HepG2 (cell line): ENCODE results near the gene ANKZF1. TPM values are rescaled to one million over a fixed set of nuclear protein-coding genes. Genes with fewer than 3 reads are reported as not detected.

Experiments
- AGO1 ChIP-seq: fragments of 200-400 bp; formaldehyde crosslinking; IDR thresholded peaks from 2 replicates; pipeline ENCODE4 v1.6.1; 2017; ENCODE audit warnings: mild to moderate bottlenecking, low read depth, low read length, moderate library complexity; ENCODE audit not compliant: poor library complexity, severe bottlenecking
- ARHGAP35 ChIP-seq: sonication (generic); formaldehyde crosslinking; IDR thresholded peaks from 2 replicates; pipeline ENCODE4 v1.9.0; 2022; ENCODE audit warnings: mild to moderate bottlenecking, inconsistent platforms, moderate library complexity, missing genetic modification reagents, borderline replicate concordance
- BCL6 ChIP-seq: IDR thresholded peaks from 2 replicates; pipeline ENCODE4 v1.6.1; 2016; ENCODE audit warnings: missing genetic modification reagents, missing compliant biosample characterization
- GABPA ChIP-seq, 2 experiments: IDR thresholded peaks; 2 replicates each; pipeline ENCODE4 v1.6.1; 2011 to 2016; ENCODE audit warnings: low read depth in 2 of 2, low read length in 1 of 2, missing biosample characterization in 1 of 2, missing genetic modification characterization in 1 of 2
- HMG20B ChIP-seq: conservative IDR thresholded peaks from 2 replicates; pipeline ENCODE4 v1.6.1; 2016; ENCODE audit warnings: missing genetic modification reagents, missing compliant biosample characterization
- JDP2 ChIP-seq: sonication (generic); formaldehyde crosslinking; IDR thresholded peaks from 2 replicates; pipeline ENCODE4 v1.8.1; 2022; ENCODE audit warnings: missing genetic modification reagents, borderline replicate concordance
- JUND ChIP-seq: sonication (generic); formaldehyde crosslinking; IDR thresholded peaks from 2 replicates; pipeline ENCODE4 v1.8.0; 2022; ENCODE audit warnings: mild to moderate bottlenecking, missing genetic modification reagents
- MAF1 ChIP-seq: sonication (generic); formaldehyde crosslinking; IDR thresholded peaks from 2 replicates; pipeline ENCODE4 v1.5.0; 2020; ENCODE audit warnings: missing genetic modification reagents, borderline replicate concordance
- NR2F2 ChIP-seq: IDR thresholded peaks from 2 replicates; pipeline ENCODE4 v1.6.1; 2012; ENCODE audit warnings: low read depth, inconsistent platforms, borderline replicate concordance
- PHF5A ChIP-seq: IDR thresholded peaks from one replicate; pipeline ENCODE4 v1.6.1; 2018; ENCODE audit warnings: low read depth, missing genetic modification reagents; ENCODE audit not compliant: unreplicated experiment
- RFX3 ChIP-seq: IDR thresholded peaks from 2 replicates; pipeline ENCODE4 v1.6.1; 2016; ENCODE audit warnings: missing biosample characterization, missing genetic modification reagents
- SOX13 ChIP-seq, 3 experiments: fragments of 450-650 bp in 1 of 3; sonication (generic) in 1 of 3; formaldehyde crosslinking in 1 of 3; IDR thresholded peaks in 2 of 3; conservative IDR thresholded peaks in 1 of 3; 2 replicates each; pipeline versions ENCODE4 v1.5.0 to v1.6.1; 2016 to 2020; ENCODE audit warnings: antibody characterized with exemption in 1 of 3, mild to moderate bottlenecking in 1 of 3, missing compliant biosample characterization in 1 of 3, missing genetic modification reagents in 1 of 3, moderate library complexity in 1 of 3
- SRF ChIP-seq: IDR thresholded peaks from 2 replicates; pipeline ENCODE4 v1.6.1; 2011; ENCODE audit warnings: mild to moderate bottlenecking, low read depth, low read length, moderate library complexity
- TEAD3 ChIP-seq: optimal IDR thresholded peaks from 2 replicates; pipeline ENCODE3; 2016; ENCODE audit warnings: borderline replicate concordance
- ZNF124 ChIP-seq: sonication (generic); formaldehyde crosslinking; IDR thresholded peaks from 2 replicates; pipeline ENCODE4 v1.4.0; 2020; ENCODE audit warnings: missing genetic modification reagents
- ZNF17 ChIP-seq: sonication (generic); formaldehyde crosslinking; IDR thresholded peaks from 2 replicates; pipeline ENCODE4 v1.5.0; 2020; ENCODE audit warnings: mild to moderate bottlenecking, missing genetic modification reagents
- ZNF234 ChIP-seq: sonication (generic); formaldehyde crosslinking; conservative IDR thresholded peaks from 2 replicates; pipeline ENCODE4 v1.5.1; 2020; ENCODE audit warnings: mild to moderate bottlenecking, missing genetic modification reagents
- ZNF367 ChIP-seq: sonication (generic); formaldehyde crosslinking; IDR thresholded peaks from 2 replicates; pipeline ENCODE4 v1.4.0; 2020; ENCODE audit warnings: missing genetic modification reagents, borderline replicate concordance
- ZNF607 ChIP-seq: sonication (generic); formaldehyde crosslinking; IDR thresholded peaks from 2 replicates; pipeline ENCODE4 v1.5.1; 2020; ENCODE audit warnings: missing genetic modification reagents, mild to moderate bottlenecking, borderline replicate concordance
- ZNF746 ChIP-seq: sonication (generic); formaldehyde crosslinking; IDR thresholded peaks from 2 replicates; pipeline ENCODE4 v1.8.0; 2022; ENCODE audit warnings: mild to moderate bottlenecking, missing genetic modification reagents
- ZNF883 ChIP-seq: sonication (generic); formaldehyde crosslinking; IDR thresholded peaks from 2 replicates; pipeline ENCODE4 v1.5.1; 2020; ENCODE audit warnings: mild to moderate bottlenecking, missing genetic modification reagents; ENCODE audit errors: not compliant biosample characterization
- ZSCAN12 ChIP-seq: sonication (generic); formaldehyde crosslinking; IDR thresholded peaks from 2 replicates; pipeline ENCODE4 v1.9.0; 2021; ENCODE audit warnings: mild to moderate bottlenecking, missing genetic modification reagents
- polyA plus RNA-seq, 8 experiments: library from polyadenylated mRNA; depleted of rRNA in 3 of 8; stranded (reverse) in 7 of 8; unstranded in 1 of 8; fragments of >200 nt; fragmentation: Illumina TruSeq in 4 of 8; extraction: Trizol in 4 of 8; gene quantifications; 2 replicates each; pipeline versions ENCODE4 v1.2.1 to v1.2.3, GENCODE V29; 2011 to 2016; ENCODE audit warnings: low read depth in 4 of 8, missing spikeins in 1 of 8, mixed read lengths in 1 of 8; ENCODE audit not compliant: insufficient read depth in 1 of 8
- total RNA-seq, 5 experiments: library from RNA; depleted of rRNA; stranded (reverse); fragments of >200 nt; fragmentation: Illumina TruSeq; extraction: Trizol; gene quantifications; 2 replicates each; pipeline ENCODE4 v1.2.3, GENCODE V29; 2016; ENCODE audit warnings: low read depth in 1 of 5
- TF ChIP-seq, protein P1 (sequence below): sonication (generic); formaldehyde crosslinking; IDR thresholded peaks from 2 replicates; pipeline ENCODE4 v1.5.0; 2020; ENCODE audit warnings: mild to moderate bottlenecking, missing genetic modification reagents, moderate library complexity
- TF ChIP-seq, protein P2 (sequence below): sonication (generic); formaldehyde crosslinking; IDR thresholded peaks from 2 replicates; pipeline ENCODE4 v1.4.0; 2020; ENCODE audit warnings: missing genetic modification reagents
- TF ChIP-seq, protein P3 (sequence below): sonication (generic); formaldehyde crosslinking; IDR thresholded peaks from 2 replicates; pipeline ENCODE4 v1.4.0; 2020; ENCODE audit warnings: mild to moderate bottlenecking, missing genetic modification reagents

ANKZF1 gene
- total and polyA plus RNA-seq, 2 of the 13 experiments (the other 11 are each of a cell fraction or from before 2014, with no cell fraction given) = 25.3 to 128 TPM

DNA sequence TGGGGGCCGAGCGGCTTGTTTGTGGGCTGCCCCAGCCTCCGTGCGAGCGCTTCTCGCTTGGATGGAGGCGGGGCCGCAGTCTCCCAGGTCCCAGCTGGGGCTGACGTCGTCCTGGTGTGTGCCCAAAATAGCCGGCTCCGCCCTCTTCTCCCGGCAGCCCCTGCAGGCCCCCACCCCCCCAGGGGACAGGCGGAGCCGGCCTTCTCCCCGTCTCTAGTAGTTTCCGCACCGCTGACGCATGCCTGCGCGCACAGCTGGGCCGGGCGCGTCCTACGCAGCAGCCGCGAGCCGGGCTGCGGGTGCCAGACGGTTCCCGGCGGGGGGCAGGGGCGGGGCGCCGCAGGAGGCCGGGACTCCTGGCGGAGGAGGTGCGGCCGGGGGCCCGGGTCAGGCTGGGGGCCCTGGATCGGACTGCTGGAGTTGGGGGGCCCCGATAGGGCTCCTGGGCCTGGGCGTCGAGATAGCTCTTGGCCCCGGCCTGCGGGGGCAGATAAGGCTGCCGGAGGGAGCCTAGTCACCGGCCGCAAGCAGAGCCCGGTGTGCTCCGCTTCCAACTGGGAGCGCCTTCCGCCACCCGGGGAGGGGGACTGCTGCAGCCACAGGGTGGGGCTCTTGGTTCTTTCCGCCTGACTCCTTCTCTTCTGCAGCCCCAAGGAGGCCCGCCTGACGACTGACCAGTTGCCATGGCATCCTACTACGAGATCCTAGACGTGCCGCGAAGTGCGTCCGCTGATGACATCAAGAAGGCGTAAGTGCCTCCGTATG lies 49.7 kb downstream of the ANKZF1 start, which contains the start of gene DNAJB2 (continued):
- TF ChIP-seq GABPA (IDR thresholded peaks at IDR 0.05; ENCODE audit: low read depth, low read length) (no peak), GABPA (CRISPR knock-in tag; IDR thresholded peaks at IDR 0.05; ENCODE audit: low read depth) (peak; percentile 56; the same call in 1 of the 2 replicates), ZSCAN12 (CRISPR knock-in tag) (0 out of 2 replicates have a peak, but pooled peaks have one; percentile 77), PHF5A (no peak), MAF1 (CRISPR knock-in tag) (peak; percentile 58; the same call in 1 of the 2 replicates), ZNF607 (CRISPR knock-in tag) (0 out of 2 replicates have a peak, but pooled peaks have one; percentile 53), ZNF883 (peak; percentile 42), HMG20B (CRISPR knock-in tag) (0 out of 2 replicates have a peak, but pooled peaks have one; percentile 26), NR2F2 (no peak), ZNF367 (CRISPR knock-in tag) (0 out of 2 replicates have a peak, but pooled peaks have one; percentile 84), SRF (no peak; the same call in 1 of the 2 replicates), ZNF124 (CRISPR knock-in tag) (peak; percentile 72; the same call in 1 of the 2 replicates), JUND (CRISPR knock-in tag) (0 out of 2 replicates have a peak, but pooled peaks have one; percentile 35), ZNF746 (CRISPR knock-in tag) (peak; percentile 39), RFX3 (CRISPR knock-in tag) (no peak), SOX13 (IDR thresholded peaks at IDR 0.05) (no peak), SOX13 (CRISPR knock-in tag; conservative IDR thresholded peaks at IDR 0.05 in 1 of 2, IDR thresholded peaks at IDR 0.05 in 1 of 2) (peak in 1 of 2 experiments; percentile 58; a peak in 1 of 4 replicates), BCL6 (peak; percentile 61), TEAD3 (CRISPR knock-in tag) (peak; percentile 68), ARHGAP35 (peak; percentile 85), ZNF17 (CRISPR knock-in tag) (no peak), JDP2 (no peak; the same call in 1 of the 2 replicates), ZNF234 (CRISPR knock-in tag) (peak; percentile 96), AGO1 (peak; percentile 85)
- TF ChIP-seq, protein P1, sequence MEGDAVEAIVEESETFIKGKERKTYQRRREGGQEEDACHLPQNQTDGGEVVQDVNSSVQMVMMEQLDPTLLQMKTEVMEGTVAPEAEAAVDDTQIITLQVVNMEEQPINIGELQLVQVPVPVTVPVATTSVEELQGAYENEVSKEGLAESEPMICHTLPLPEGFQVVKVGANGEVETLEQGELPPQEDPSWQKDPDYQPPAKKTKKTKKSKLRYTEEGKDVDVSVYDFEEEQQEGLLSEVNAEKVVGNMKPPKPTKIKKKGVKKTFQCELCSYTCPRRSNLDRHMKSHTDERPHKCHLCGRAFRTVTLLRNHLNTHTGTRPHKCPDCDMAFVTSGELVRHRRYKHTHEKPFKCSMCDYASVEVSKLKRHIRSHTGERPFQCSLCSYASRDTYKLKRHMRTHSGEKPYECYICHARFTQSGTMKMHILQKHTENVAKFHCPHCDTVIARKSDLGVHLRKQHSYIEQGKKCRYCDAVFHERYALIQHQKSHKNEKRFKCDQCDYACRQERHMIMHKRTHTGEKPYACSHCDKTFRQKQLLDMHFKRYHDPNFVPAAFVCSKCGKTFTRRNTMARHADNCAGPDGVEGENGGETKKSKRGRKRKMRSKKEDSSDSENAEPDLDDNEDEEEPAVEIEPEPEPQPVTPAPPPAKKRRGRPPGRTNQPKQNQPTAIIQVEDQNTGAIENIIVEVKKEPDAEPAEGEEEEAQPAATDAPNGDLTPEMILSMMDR (CRISPR knock-in tag) = peak; percentile 49
- TF ChIP-seq, protein P2, sequence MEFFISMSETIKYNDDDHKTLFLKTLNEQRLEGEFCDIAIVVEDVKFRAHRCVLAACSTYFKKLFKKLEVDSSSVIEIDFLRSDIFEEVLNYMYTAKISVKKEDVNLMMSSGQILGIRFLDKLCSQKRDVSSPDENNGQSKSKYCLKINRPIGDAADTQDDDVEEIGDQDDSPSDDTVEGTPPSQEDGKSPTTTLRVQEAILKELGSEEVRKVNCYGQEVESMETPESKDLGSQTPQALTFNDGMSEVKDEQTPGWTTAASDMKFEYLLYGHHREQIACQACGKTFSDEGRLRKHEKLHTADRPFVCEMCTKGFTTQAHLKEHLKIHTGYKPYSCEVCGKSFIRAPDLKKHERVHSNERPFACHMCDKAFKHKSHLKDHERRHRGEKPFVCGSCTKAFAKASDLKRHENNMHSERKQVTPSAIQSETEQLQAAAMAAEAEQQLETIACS (CRISPR knock-in tag) = peak; percentile 33; the same call in 1 of the 2 replicates
- TF ChIP-seq, protein P3, sequence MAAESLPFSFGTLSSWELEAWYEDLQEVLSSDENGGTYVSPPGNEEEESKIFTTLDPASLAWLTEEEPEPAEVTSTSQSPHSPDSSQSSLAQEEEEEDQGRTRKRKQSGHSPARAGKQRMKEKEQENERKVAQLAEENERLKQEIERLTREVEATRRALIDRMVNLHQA (CRISPR knock-in tag) = 0 out of 2 replicates have a peak, but pooled peaks have one; percentile 23
